Measurements from ENCODE around the gene TESK2.

TESK2 gene

DNA sequence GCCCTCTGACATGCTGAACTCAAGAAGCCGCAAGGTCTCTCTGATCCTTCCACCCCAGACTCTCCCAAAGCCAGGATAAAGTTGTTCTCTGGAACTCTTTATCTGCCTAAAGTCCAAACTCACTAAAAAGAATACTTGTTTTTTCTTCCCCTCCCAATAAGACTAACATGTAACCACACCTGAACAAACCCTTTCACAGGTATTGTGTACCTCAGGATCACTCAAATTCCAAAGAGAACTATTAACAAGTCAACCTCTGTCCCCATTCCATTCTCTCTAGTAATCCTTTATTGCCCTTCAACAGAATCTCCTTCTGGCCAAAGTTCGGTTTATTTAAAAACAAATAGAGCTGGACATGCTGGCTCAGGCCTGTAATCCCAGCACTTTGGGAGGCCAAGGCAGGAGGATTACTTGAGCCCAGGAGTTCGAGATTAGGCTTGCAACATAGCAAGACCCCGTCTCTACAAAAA is 155.1 kb downstream of the TESK2 start:
- no peak for DNase-seq (ENCODE audit: low read depth)

DNA sequence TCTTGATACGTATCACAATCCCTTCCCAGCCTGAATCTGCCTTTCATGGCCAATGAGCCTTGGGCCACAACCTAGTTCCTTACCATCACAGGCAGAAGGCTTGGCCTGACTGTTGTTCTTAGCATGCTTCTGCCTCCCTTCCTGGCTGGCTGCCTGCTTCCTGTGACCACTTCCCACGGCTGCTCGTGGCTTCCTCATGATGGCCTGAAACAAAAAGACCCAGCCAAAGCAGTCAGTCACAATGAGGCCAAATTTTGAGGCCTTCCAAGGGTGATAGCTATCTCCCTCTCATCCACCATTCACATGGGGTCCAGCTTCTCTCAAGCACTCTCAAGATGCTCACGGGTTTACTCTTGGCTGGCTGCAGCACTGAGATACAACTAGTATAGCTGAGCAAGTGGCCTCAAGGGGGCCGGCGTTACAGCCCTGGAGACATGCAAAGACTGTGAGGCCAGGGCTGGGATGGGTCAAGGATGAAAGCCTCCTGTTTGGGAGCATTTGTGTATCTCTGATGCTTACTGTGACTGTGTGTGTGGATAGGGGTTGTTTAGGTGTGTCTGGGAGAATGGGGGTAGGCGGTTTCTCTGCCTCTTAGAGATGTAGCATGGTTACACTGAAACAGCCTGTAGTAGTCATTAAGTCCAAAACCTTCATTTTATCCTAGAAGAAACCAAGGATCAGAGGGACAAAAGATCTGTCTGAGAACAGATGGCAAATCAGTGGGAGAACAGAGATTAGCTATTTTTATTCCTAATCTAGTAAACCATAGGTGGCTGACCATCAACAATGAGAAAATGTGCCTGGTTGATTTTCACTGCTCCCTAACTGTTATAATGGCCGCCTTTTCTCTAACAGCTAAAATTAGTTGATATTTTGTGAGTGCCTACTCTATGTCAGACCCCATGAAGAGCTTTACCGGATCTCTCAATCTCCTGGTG is 156.4 kb downstream of the TESK2 start:
- DNase-seq (ENCODE audit: low read depth) = no peak

DNA sequence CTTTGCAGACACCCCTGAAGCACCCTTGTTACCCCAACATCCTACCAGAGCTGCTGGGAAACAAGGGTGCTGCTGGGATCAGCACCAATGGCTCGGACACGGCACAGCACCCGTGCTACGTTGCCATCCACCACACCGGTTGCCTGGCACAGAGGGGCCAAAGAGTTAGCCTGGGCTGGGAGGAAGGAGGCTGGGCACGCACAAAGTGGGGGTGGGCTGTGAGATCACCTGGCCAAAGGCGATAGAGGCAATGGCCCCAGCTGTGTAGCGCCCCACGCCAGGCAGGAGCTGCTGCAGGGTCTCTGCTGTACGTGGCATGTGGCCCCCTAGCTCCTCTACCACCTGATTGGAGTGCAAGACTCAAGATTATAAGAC is 158.6 kb downstream of the TESK2 start:
- no peak for DNase-seq (ENCODE audit: low read depth)

DNA sequence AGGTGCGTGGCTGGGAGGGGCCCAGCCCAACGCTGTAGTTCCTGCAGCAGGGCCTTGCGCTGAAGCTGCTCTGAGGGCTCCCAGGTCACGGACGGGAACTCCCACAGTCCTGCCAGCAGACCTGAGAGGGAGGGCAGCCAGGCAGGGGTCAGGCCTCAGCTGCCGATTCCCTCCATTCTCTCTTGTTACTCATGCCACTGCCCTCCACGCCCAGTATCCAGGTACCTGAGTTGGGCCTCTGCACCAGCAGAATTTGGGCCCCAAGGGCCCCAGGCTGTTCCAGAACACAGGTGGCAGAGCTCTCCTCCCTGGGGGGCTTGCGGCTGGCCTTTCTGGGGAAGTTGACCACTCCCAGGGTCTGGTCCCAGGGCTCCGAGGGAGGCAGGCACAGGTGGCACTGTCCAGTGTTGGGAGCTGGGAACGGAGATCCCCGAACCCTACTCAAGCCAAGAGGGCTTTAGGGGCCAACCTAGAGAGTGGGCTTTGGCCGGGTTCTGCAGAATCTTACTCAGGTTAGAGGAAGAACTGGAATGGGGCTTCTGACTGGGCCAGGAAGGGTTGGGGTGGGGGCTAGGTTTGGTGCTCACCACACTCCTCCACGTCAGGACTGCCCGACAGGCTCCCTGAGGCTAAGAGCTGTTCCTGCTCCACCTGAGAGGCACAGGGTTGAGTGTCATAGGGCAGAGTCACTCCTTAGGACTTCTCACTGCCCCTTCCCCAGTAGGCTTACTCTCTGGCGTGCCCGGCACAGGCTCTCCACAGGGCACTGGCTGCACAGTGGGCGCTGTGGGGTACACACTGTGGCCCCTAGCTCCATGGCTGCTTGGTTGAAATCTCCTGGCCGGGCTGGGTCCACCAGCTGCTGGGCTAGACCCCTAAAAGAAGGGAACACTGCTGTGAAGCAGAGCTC is 159.3 kb downstream of the TESK2 start:
- no peak for DNase-seq (ENCODE audit: low read depth)

GRCh38 chr1:45329445-45329844 is 161.5 kb downstream of the TESK2 start:
- DNase-seq (ENCODE audit: low read depth) = no peak

GRCh38 chr1:45328680-45329079 is 162.3 kb downstream of the TESK2 start:
- DNase-seq (ENCODE audit: low read depth) = no peak

- DNase-seq (ENCODE audit: low read depth) = no peak
Measured at GRCh38 chr1:45327644-45328515, 163.1 kb downstream of the TESK2 start.

DNA sequence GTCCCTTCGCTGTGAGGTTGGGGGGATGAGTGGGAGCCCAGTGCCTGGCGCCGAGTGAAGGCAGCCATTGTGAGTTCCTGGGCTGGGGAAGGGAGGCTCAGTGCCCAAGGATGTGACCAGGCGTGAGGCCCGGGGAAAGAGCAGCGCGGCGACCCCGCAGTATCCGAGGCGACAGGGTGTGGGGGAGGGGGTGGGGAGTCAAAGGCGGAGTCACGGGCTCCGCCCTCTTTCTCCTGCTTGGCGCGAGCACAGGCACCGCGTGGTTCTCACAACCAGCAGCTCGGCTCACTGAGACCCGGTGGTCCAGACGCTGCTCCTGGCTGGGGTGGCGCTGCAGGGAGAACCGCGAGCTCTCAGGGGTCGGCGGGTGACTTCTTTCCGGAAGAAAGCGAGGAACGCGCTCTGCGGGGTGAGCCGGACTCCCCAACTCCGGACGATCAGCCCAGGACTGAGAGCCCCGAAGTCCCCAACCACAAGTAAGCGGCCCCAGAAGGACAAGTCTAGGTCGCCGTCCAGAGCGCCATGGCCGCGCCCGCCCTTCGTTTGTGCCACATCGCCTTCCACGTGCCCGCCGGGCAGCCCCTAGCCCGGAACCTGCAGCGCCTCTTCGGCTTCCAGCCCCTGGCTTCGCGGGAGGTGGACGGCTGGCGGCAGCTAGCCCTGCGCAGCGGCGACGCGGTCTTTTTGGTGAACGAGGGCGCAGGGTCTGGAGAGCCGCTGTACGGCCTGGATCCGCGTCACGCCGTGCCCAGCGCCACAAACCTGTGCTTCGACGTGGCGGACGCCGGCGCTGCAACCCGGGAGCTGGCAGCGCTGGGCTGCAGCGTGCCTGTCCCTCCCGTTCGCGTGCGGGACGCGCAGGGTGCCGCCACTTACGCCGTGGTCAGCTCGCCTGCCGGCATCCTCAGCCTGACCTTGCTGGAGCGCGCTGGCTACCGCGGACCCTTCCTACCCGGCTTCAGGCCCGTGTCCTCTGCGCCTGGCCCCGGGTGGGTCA is 164.0 kb downstream of the TESK2 start, which contains the start of gene HPDL:
Gene HPDL (plus strand): TSS at position 269 of the 997 bp plus-strand sequence. CDS start 254 bp downstream, at position 523.
- DNase-seq (ENCODE audit: low read depth) = no peak

GRCh38 chr1:45325851-45326506 is 165.0 kb downstream of the TESK2 start:
- DNase-seq (ENCODE audit: low read depth) = no peak

DNA sequence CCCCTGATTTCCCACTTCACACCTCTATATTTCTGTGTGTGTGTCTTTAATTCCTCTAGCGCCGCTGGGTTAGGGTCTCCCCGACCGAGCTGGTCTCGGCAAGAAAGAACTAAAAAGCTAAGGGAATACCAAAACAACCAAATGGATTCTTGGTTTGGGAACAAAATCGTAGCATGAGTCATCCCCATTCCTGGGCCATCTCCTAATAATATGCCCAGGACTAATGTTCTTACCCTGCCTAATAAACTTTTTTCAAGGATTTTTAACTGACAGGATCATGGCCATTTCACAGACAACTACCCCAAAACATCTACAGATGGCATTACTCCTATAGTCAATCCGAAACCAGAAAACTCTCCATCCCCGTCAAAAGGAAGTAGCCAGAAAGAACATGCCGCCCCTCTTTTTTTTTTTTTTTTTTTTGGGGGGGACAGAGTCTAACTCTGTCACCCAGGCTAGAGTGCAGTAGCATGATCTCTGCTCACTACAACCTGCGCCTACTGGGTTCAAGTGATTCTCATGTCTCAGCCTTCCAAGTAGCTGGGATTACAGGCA is 168.4 kb downstream of the TESK2 start:
- no peak for DNase-seq (ENCODE audit: low read depth)

- DNase-seq (ENCODE audit: low read depth) = no peak
Measured at GRCh38 chr1:45321444-45321843, 169.5 kb downstream of the TESK2 start.

DNA sequence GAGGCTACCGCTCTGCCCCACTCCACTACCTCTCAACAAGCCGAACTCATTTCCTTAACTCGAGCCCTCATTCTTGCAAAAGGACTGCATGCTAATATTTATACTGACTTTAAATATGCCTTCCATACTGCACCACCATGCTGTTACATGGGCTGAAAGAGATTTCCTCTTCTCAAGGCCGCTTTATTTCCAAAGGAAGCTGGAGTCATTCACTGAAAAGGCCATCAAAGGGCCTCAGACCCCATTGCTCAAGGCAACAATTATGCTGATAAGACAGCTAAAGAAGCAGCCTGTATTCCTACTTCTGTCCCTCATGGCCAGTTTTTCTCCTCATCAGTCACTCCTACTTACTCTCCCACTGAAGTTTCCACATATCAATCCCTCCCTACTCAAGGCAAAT is 171.2 kb downstream of the TESK2 start:
- DNase-seq (ENCODE audit: low read depth) = no peak

DNA sequence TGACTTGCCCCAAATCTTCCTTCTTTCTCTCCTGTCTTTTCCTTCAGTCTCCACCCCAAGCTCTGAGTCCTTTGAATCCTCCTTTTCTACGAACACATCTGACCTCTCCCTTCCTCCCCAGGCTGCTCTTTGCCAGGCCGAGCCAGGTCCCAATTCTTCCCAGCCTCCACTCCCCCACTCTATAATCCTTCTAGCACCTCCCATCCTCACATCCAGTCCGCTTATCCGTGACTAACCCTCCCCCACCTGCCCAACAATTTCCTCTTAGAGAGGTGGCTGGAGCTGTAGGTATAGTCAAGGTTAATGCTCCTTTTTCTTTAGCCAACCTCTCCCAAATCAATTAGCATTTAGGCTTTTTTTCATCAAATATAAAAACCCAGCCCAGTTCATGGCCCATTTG is 173.8 kb downstream of the TESK2 start:
- DNase-seq (ENCODE audit: low read depth) = no peak

GRCh38 chr1:45314266-45314665 is 176.7 kb downstream of the TESK2 start:
- DNase-seq (ENCODE audit: low read depth) = no peak

DNA sequence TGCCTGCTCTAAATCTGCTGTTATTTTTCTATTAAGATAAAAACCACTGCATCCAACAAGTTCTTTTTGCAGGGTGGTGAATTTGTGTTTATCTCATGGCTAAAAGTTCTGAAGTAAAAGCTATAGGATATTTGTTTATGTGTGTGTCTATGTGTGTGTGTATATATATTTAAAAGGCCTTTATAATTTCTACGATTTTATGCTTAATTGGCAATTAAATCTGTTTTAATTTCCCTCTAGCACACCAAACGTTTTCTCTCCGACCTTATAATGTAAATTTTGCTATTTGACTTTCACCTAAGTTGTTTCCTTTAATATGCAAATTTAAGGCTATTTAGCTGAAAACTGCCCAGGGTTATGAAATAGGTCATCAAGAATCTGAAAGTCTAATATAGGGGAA is 184.1 kb downstream of the TESK2 start:
- DNase-seq (ENCODE audit: low read depth) = no peak

GRCh38 chr1:45306319-45306718 is 184.6 kb downstream of the TESK2 start:
- DNase-seq (ENCODE audit: low read depth) = no peak

DNA sequence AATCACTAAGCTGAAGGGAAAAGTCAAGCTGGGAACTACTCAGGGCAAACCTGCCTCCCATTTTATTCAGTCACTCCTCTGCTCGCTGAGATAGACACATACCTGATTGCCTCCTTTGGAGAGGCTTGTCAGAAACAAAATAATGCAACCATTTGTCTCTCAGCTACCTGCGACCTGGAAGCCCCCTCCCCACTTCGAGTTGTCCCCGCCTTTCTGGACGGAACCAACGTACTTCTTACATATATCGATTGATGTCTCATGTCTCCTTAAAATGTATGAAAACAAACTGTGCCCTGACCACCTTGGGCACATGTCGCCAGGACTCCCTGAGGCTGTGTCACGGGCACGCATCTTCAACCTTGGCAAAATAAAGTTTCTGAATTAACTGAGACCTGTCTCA is 185.7 kb downstream of the TESK2 start:
- no peak for DNase-seq (ENCODE audit: low read depth)

DNA sequence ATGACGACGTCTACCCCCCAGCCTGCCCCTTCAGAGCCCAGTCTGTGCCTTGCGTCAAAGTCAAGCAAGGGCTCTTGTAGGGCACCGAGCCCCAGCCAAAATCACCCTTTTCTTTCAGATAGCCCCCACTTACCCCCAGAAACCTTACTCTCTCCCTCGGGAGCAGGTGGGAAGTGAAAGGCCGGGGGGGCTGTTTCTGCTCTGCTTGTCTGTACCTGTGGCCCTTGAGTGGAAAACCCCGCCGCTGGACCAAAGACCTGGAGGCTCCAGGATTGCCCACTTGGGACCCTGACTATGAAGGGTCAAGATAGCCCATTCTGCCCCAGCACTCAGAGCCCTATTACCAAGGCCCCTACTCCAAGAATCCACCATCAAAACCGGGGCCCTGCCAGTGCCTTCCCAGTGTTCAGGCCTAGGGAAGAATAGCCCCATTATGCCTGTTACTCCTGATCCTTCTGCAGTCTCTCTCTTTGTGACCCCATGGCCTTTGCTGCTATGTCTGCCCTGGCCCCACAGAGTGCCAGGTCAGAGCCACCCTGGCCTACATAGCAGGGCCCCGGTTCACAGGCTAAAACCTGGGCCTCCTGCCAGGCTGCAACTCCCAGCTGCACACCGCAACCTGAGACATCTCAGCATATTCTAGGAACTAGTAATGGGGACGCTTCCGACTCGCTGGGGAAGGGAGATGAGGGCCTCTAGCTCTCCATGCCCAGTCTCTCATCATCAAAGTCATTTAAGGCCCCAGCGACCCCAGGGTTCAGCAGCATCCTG is 186.5 kb downstream of the TESK2 start:
- no peak for DNase-seq (ENCODE audit: low read depth)
